GM18505 (cell line): ENCODE results near the gene SARDH.
"Not testable (repeated sequence)": the region's sequence is repeated elsewhere in the genome, so short reads cannot be mapped to it uniquely, and the experiment has no call there.

Source experiments
- ATAC-seq: cut with Tn5 transposase; IDR thresholded peaks from one replicate; pipeline ENCODE4 v1.9.1; 2021; ENCODE audit not compliant: unreplicated experiment
- POLR2A ChIP-seq: IDR thresholded peaks from 4 replicates; pipeline ENCODE4 v1.6.1; 2011; ENCODE audit warnings: borderline replicate concordance; ENCODE audit not compliant: insufficient read depth, insufficient read length; ENCODE audit errors: extremely low read depth

The SARDH gene

DNA sequence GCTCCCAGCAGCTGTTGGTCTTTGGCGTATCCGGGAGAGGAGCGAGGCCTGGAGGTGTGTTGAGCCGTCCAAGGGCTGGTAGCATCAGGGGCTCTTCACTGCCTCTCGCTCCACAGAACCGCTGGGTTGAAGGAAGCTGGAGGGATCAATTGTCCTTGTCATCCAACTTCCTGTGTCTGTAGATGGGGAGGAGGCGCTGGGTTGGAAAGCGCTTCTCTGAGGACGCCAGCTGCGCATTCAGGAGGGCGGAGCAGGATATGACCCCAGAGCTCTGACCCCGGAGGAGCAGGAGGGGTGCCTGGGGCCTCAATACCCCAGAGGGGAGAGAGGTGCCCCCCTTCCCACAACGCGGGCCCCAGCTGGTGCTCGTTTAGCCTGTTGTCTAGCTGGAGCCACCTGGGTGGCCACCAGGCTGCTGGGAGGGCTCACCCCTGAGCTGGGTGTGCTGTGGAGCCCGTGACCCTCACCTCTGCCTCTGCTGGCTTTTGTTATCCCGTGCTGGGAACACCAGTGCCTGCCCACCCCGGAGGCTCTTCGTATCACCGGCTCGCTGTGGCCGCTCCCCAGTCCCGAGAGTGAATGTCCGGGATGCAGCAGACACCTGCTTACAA, 104.0 kb downstream of the SARDH start:
- no peak for TF ChIP-seq POLR2A
- no peak for ATAC-seq

DNA sequence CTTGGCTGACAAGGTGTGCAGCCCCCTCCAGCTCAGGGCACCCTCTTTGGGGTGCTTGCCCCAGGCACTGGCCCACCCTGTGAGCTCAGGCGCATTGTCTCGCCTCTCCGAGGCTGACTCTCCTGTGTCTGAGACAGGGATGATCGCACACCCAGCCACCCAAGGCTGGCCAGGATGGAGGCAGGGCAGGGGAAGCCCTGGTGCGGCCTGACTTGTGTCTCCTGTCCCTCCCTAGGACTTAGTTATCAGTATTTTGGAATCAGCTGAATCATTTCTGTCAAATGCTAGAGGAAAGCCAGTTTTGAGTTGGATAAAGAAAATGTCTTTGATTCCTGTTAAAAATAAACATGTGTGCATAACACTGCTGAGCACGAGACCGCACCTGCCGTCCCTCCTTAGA, 104.5 kb downstream of the SARDH start:
- no peak for ATAC-seq
- no peak for TF ChIP-seq POLR2A

DNA sequence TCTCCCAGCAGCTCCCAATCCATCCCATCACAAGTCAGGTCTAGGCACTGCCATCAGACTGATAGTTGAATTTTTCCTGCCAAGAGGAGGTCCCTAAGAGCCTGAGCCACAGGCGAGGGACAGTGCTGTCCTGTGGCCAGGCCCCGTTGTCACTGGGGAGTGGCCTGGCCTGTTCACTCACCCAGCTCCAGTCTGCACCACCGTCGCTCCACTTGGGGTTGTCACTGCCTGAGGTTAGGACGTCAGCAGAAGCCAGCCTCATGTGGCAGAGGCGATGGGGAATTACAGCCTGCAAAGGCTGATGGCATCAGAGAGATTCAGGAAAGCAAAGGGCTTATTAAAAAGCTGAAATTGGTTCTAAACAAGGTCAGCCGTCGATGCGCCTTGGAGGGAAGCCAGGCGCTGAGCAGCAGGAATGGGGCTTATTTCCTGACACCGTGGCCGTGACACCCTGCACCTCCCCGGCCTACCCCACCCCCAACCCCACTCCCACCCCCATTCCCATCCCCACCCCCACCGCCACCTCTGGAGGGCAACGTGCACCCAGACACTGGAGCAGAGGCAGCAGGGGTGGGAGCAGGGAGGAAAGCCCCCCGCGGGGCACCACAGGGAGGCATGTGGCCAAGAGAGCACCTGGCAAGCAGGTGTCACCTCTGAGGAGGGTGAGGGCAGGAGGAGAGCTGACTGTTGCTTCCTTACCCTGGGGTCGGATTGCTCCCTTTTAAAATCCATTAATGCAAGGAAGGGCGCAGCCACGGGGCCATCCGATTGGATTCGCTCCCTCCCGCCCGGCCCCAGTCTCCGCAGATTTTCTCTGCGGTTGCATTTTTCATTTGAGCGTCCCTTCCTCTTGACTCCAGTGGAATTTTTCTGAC, 105.1 kb downstream of the SARDH start:
- ATAC-seq: no peak
- no peak for TF ChIP-seq POLR2A

GRCh38 chr9:133631111-133631510, 107.0 kb downstream of the SARDH start:
- no peak for ATAC-seq
- no peak for TF ChIP-seq POLR2A

- no peak for ATAC-seq
Observed at GRCh38 chr9:133629221-133630110, 108.7 kb downstream of the SARDH start.

GRCh38 chr9:133628766-133629165, 109.4 kb downstream of the SARDH start:
- ATAC-seq: no peak
- TF ChIP-seq POLR2A: no peak

More at GRCh38 chr9:133629221-133630110, 108.7 kb downstream of the SARDH start:
- TF ChIP-seq POLR2A: no peak

GRCh38 chr9:133627341-133627740, 110.8 kb downstream of the SARDH start:
- ATAC-seq: no peak
- no peak for TF ChIP-seq POLR2A

- not testable (repeated sequence) for ATAC-seq
Observed at GRCh38 chr9:133626008-133626407, 112.1 kb downstream of the SARDH start.

GRCh38 chr9:133622555-133622954, 115.6 kb downstream of the SARDH start:
- no peak for TF ChIP-seq POLR2A
- no peak for ATAC-seq

DNA sequence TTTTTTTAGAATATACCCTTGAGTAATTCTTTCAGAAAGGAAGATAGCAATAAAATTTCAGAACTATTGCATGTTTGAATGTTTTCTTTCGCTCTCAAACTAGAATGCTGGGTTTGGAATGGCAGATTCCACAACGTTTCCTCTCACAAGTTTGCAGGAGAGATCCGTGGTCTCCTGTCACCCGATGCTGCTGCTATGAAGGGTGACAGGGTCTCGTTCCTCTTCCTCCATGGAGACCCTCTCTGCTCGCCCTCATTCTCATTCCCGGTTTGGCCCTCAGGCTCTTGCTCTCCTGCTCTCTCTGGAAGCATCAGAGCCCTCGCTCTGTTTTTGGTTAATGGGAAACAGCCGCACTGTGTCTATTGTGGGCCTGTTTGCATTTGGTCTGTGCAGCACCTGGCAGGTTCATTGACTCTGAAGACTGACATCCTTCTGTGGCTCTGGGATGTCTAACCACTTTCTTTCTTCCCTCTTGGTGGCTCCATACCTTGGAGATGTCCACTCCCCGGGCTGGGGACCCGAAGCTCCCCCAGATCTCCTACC, 116.4 kb downstream of the SARDH start:
- no peak for TF ChIP-seq POLR2A
- no peak for ATAC-seq

- ATAC-seq: no peak
- no peak for TF ChIP-seq POLR2A
Observed at GRCh38 chr9:133619791-133620190, 118.4 kb downstream of the SARDH start.

GRCh38 chr9:133618726-133619125, 119.4 kb downstream of the SARDH start:
- TF ChIP-seq POLR2A: no peak
- ATAC-seq: no peak
